ENCODE data around the gene SERAC1.

The SERAC1 gene

GRCh38 chr6:158086504-158087223 is 81.4 kb downstream of the SERAC1 start:
- Histone ChIP-seq H3K4me2 (ENCODE audit: low read length, poor library complexity, severe bottlenecking) (no peak overlapping the region), H2BK120ac (ENCODE audit: low read depth, low read length) (no peak overlapping the region), H3K4ac (ENCODE audit: low read depth in 1 of 2, low read length in 2 of 2) (no peak overlapping the region), H3K27me3 (ENCODE audit: control insufficient read depth in 1 of 2, insufficient read depth in 1 of 2, low read length in 2 of 2) (no peaks in the 10 kb centered on the region), H2BK5ac (ENCODE audit: low read depth, low read length, poor library complexity, severe bottlenecking) (peak overlapping the region; percentile 88), H3K36me3 (ENCODE audit: control insufficient read depth in 1 of 2, insufficient read depth in 2 of 2, low read depth in 1 of 2, low read length in 2 of 2) (peaks cover 61 to 94% of the 10 kb centered on the region in 2 experiments), H3K9ac (ENCODE audit: low read length) (no peak overlapping the region), H3K14ac (ENCODE audit: low read length in 2 of 2) (no peak overlapping the region), H3K4me1 (ENCODE audit: control insufficient read depth, insufficient read depth, low read depth, low read length) (peaks cover 21% of the 10 kb centered on the region), H2AFZ (ENCODE audit: low read depth, low read length) (no peak overlapping the region), H2AK5ac (ENCODE audit: low read length, severe bottlenecking) (peak overlapping the region; percentile 82), H3K18ac (ENCODE audit: low read depth in 1 of 2, low read length in 2 of 2) (no peak overlapping the region), H3K27ac (ENCODE audit: low read length, poor library complexity, severe bottlenecking) (peak overlapping the region; percentile 89), H3K23ac (ENCODE audit: low read length in 2 of 2) (no peak overlapping the region), H3K79me1 (replicated peaks; ENCODE audit: low read length, poor library complexity, severe bottlenecking) (peaks cover 33% of the 10 kb centered on the region), H2BK15ac (ENCODE audit: low read depth, poor library complexity, severe bottlenecking) (no peak overlapping the region), H4K91ac (ENCODE audit: low read length) (no peak overlapping the region), H4K8ac (ENCODE audit: low read length) (no peak overlapping the region), H3K4me3 (ENCODE audit: insufficient read depth in 1 of 2, low read depth in 1 of 2, low read length in 2 of 2) (no peak overlapping the region), H2BK12ac (ENCODE audit: low read length in 2 of 2) (no peak overlapping the region), H3K9me3 (ENCODE audit: control insufficient read depth, low read length) (no peaks in the 10 kb centered on the region)
- DNase-seq: peak; percentile 16
- WGBS: 96% methylated on average over 30 of the region's 32 CpGs

- peaks cover 21% of the 10 kb centered on the region for H3K4me1 ChIP-seq (ENCODE audit: control insufficient read depth, insufficient read depth, low read depth, low read length)
- no peaks in the 10 kb centered on the region for H3K27me3 ChIP-seq (ENCODE audit: control insufficient read depth in 1 of 2, insufficient read depth in 1 of 2, low read length in 2 of 2)
- peak overlapping the region; percentile 85 for H3K27ac ChIP-seq (ENCODE audit: low read length, poor library complexity, severe bottlenecking)
- H4K91ac ChIP-seq (ENCODE audit: low read length): no peak overlapping the region
- no peak overlapping the region for H3K9ac ChIP-seq (ENCODE audit: low read length)
- H3K4me2 ChIP-seq (ENCODE audit: low read length, poor library complexity, severe bottlenecking): no peak overlapping the region
- no peak overlapping the region for H2BK15ac ChIP-seq (ENCODE audit: low read depth, poor library complexity, severe bottlenecking)
- H3K79me1 ChIP-seq (replicated peaks; ENCODE audit: low read length, poor library complexity, severe bottlenecking): peaks cover 36% of the 10 kb centered on the region
- no peak overlapping the region for H3K4ac ChIP-seq (ENCODE audit: low read depth in 1 of 2, low read length in 2 of 2)
- H2BK120ac ChIP-seq (ENCODE audit: low read depth, low read length): no peak overlapping the region
- no peak for DNase-seq
- no peak overlapping the region for H3K23ac ChIP-seq (ENCODE audit: low read length in 2 of 2)
- H3K18ac ChIP-seq (ENCODE audit: low read depth in 1 of 2, low read length in 2 of 2): no peak overlapping the region
- H2AK5ac ChIP-seq (ENCODE audit: low read length, severe bottlenecking): peak overlapping the region; percentile 43
- peaks cover 67 to 95% of the 10 kb centered on the region in 2 experiments for H3K36me3 ChIP-seq (ENCODE audit: control insufficient read depth in 1 of 2, insufficient read depth in 2 of 2, low read depth in 1 of 2, low read length in 2 of 2)
- no peak overlapping the region for H4K8ac ChIP-seq (ENCODE audit: low read length)
- no peak overlapping the region for H2AFZ ChIP-seq (ENCODE audit: low read depth, low read length)
- 100% methylated on average over 1 of the region's 2 CpGs for WGBS
- no peak overlapping the region for H3K14ac ChIP-seq (ENCODE audit: low read length in 2 of 2)
- H3K4me3 ChIP-seq (ENCODE audit: insufficient read depth in 1 of 2, low read depth in 1 of 2, low read length in 2 of 2): no peak overlapping the region
- no peak overlapping the region for H2BK12ac ChIP-seq (ENCODE audit: low read length in 2 of 2)
- no peaks in the 10 kb centered on the region for H3K9me3 ChIP-seq (ENCODE audit: control insufficient read depth, low read length)
- no peak overlapping the region for H2BK5ac ChIP-seq (ENCODE audit: low read depth, low read length, poor library complexity, severe bottlenecking)
Observed at GRCh38 chr6:158086054-158086503, 82.0 kb downstream of the SERAC1 start.

- Histone ChIP-seq H3K4me1 (ENCODE audit: control insufficient read depth, insufficient read depth, low read depth, low read length) (peaks cover 21% of the 10 kb centered on the region), H2BK120ac (ENCODE audit: low read depth, low read length) (no peak overlapping the region), H3K4me2 (ENCODE audit: low read length, poor library complexity, severe bottlenecking) (no peak overlapping the region), H3K79me1 (replicated peaks; ENCODE audit: low read length, poor library complexity, severe bottlenecking) (peaks cover 42% of the 10 kb centered on the region), H3K18ac (ENCODE audit: low read depth in 1 of 2, low read length in 2 of 2) (no peak overlapping the region), H2AFZ (ENCODE audit: low read depth, low read length) (no peak overlapping the region), H3K36me3 (ENCODE audit: control insufficient read depth in 1 of 2, insufficient read depth in 2 of 2, low read depth in 1 of 2, low read length in 2 of 2) (peaks cover 72 to 95% of the 10 kb centered on the region in 2 experiments), H3K14ac (ENCODE audit: low read length in 2 of 2) (no peak overlapping the region), H2BK15ac (ENCODE audit: low read depth, poor library complexity, severe bottlenecking) (no peak overlapping the region), H4K91ac (ENCODE audit: low read length) (no peak overlapping the region), H2AK5ac (ENCODE audit: low read length, severe bottlenecking) (peak overlapping the region; percentile 60), H3K9ac (ENCODE audit: low read length) (no peak overlapping the region), H3K23ac (ENCODE audit: low read length in 2 of 2) (no peak overlapping the region), H4K8ac (ENCODE audit: low read length) (no peak overlapping the region), H3K4ac (ENCODE audit: low read depth in 1 of 2, low read length in 2 of 2) (no peak overlapping the region), H2BK12ac (ENCODE audit: low read length in 2 of 2) (no peak overlapping the region), H3K27me3 (ENCODE audit: control insufficient read depth in 1 of 2, insufficient read depth in 1 of 2, low read length in 2 of 2) (no peaks in the 10 kb centered on the region), H3K9me3 (ENCODE audit: control insufficient read depth, low read length) (no peaks in the 10 kb centered on the region), H2BK5ac (ENCODE audit: low read depth, low read length, poor library complexity, severe bottlenecking) (no peak overlapping the region), H3K27ac (ENCODE audit: low read length, poor library complexity, severe bottlenecking) (peak overlapping the region; percentile 85), H3K4me3 (ENCODE audit: insufficient read depth in 1 of 2, low read depth in 1 of 2, low read length in 2 of 2) (no peak overlapping the region)
- no peak for DNase-seq
- WGBS: 86% methylated on average over 18 of the region's 21 CpGs
Observed at GRCh38 chr6:158085261-158086053, 82.6 kb downstream of the SERAC1 start.
